Calu3 (cell line): ENCODE measurements around the gene ELMOD2. TPM values are rescaled to one million over a fixed set of nuclear protein-coding genes. Genes with fewer than 3 reads are reported as not detected.

Experiments used
- BruUV-seq: library from RNA; stranded (reverse); fragments of 400-500 nt; replicated peaks from 2 replicates; lab custom pipeline; 2021; lab: Mats Ljungman, UMichigan
- CTCF ChIA-PET: fragments of 300-600 bp; sonication (Branson Sonifier 250); formaldehyde crosslinking; loops from one replicate; lab custom pipeline; 2022; ENCODE audit warnings: antibody characterized with exemption; lab: Charles Lee
- DNase-seq: peaks from one replicate; pipeline ENCODE4 v3.0.0; 2022
- H3K27ac Mint-ChIP-seq: one replicate; pipeline ENCODE4 v1.8.0; 2022; ENCODE audit warnings: mixed read lengths; ENCODE audit not compliant: unreplicated experiment
- H3K27me3 Mint-ChIP-seq: one replicate; pipeline ENCODE4 v1.8.0; 2022; ENCODE audit warnings: mixed read lengths; ENCODE audit not compliant: unreplicated experiment
- H3K36me3 Mint-ChIP-seq: one replicate; pipeline ENCODE4 v1.8.0; 2022; ENCODE audit warnings: mild to moderate bottlenecking, moderate library complexity, mixed read lengths; ENCODE audit not compliant: insufficient read depth, unreplicated experiment
- H3K4me1 Mint-ChIP-seq: one replicate; pipeline ENCODE4 v1.8.0; 2022; ENCODE audit warnings: mild to moderate bottlenecking, low read depth, mixed read lengths; ENCODE audit not compliant: unreplicated experiment
- H3K4me3 Mint-ChIP-seq: one replicate; pipeline ENCODE4 v1.8.0; 2022; ENCODE audit warnings: mild to moderate bottlenecking, low read depth, moderate library complexity, mixed read lengths; ENCODE audit not compliant: unreplicated experiment
- H3K9me3 Mint-ChIP-seq: one replicate; pipeline ENCODE4 v1.8.0; 2022; ENCODE audit warnings: low read depth, mixed read lengths; ENCODE audit not compliant: unreplicated experiment
- CTCF ChIP-seq: fragments of 200-600 bp; IDR thresholded peaks from one replicate; pipeline ENCODE4 v1.8.0; 2022; ENCODE audit warnings: antibody characterized with exemption; ENCODE audit not compliant: unreplicated experiment
- intact Hi-C: fragments of 100-400 bp; cut with micrococcal nuclease; formaldehyde crosslinking; loops from one replicate; pipeline ENCODE4 v1.10.0; 2022; ENCODE audit not compliant: unreplicated experiment
- total RNA-seq: library from RNA; stranded (reverse); gene quantifications from 2 replicates; pipeline ENCODE4 v1.2.3, GENCODE V29; 2022

The ELMOD2 gene
- total RNA-seq, 1 experiment from 2014 or later, result 22.5 TPM

DNA sequence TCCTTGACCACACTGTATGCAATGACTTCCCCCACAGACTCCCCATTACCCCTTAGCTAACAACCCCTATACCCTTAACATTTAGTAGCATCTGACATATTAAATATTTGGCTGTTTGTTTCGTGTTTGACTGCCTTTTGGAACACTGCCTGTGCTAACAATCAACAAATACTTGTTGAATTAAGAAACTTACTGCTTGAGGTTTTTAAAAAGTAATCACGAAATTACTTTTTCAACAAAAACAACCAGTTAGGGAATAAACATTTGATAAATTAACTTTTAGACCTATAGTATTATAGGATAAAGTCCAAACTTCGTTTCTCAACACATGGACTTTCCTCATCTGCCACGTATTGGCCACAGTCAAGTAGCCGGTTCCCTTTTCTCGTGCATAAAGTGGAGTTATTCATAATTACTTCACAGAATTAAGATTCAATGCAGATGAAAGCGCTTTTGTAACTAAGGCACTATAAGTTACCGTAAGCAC, 555 bp upstream of the ELMOD2 start:
- Mint-ChIP-seq H3K27ac (no peak overlapping the region), H3K4me1 (peaks cover 7% of the 10 kb centered on the region), H3K36me3 (peaks cover 11% of the 10 kb centered on the region), H3K27me3 (no peaks in the 10 kb centered on the region), H3K9me3 (no peaks in the 10 kb centered on the region), H3K4me3 (peak overlapping the region; percentile 81)
- TF ChIP-seq CTCF, result no peak
- intact Hi-C loops, result loop anchor here (10.0 kb wide), 2 partner anchors 89 to 149 kb away; partner anchors contain the start of gene SCOC
- no TSS peak for BruUV-seq
- CTCF ChIA-PET, result no interaction called here
- no peak for DNase-seq

DNA sequence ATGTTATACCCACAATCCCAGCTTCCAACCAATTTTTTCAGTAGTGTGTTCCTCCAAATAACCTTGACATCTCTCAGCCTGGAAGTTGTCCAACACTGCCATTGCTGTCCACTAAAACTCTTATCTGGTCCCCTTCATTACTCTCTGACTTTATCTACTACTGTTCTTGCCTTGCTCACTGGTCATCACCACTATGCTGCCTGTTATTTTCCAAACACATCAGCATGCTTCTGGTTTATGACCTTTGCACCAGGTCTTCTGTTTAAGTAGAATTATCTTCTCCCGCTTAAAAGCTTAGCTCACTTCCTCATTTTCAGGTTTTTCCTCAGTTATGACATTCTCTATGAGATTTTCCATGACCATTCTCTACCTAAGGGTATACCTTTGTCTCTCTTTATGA, 5.5 kb downstream of the ELMOD2 start:
- H3K27ac Mint-ChIP-seq, result no peak overlapping the region
- no peaks in the 10 kb centered on the region for H3K27me3 Mint-ChIP-seq
- H3K36me3 Mint-ChIP-seq, result peaks cover 2% of the 10 kb centered on the region
- no peak for DNase-seq
- BruUV-seq, result no TSS peak
- H3K4me3 Mint-ChIP-seq, result no peak overlapping the region
- H3K4me1 Mint-ChIP-seq, result no peaks in the 10 kb centered on the region
- H3K9me3 Mint-ChIP-seq, result no peaks in the 10 kb centered on the region
- no peak for TF ChIP-seq CTCF
- CTCF ChIA-PET, result no interaction called here
- intact Hi-C loops, result loop anchor here (10.0 kb wide), 2 partner anchors 95 to 155 kb away; partner anchors contain the start of gene SCOC

GRCh38 chr4:140533951-140534480, 10.0 kb downstream of the ELMOD2 start:
- CTCF ChIA-PET, result no interaction called here
- BruUV-seq, result no TSS peak
- H3K4me1 Mint-ChIP-seq, result no peaks in the 10 kb centered on the region
- H3K9me3 Mint-ChIP-seq, result no peaks in the 10 kb centered on the region
- H3K27ac Mint-ChIP-seq, result no peak overlapping the region
- no peak for TF ChIP-seq CTCF
- no peak for DNase-seq
- H3K36me3 Mint-ChIP-seq, result no peaks in the 10 kb centered on the region
- H3K4me3 Mint-ChIP-seq, result no peak overlapping the region
- intact Hi-C loops, result no loop called here
- H3K27me3 Mint-ChIP-seq, result no peaks in the 10 kb centered on the region

DNA sequence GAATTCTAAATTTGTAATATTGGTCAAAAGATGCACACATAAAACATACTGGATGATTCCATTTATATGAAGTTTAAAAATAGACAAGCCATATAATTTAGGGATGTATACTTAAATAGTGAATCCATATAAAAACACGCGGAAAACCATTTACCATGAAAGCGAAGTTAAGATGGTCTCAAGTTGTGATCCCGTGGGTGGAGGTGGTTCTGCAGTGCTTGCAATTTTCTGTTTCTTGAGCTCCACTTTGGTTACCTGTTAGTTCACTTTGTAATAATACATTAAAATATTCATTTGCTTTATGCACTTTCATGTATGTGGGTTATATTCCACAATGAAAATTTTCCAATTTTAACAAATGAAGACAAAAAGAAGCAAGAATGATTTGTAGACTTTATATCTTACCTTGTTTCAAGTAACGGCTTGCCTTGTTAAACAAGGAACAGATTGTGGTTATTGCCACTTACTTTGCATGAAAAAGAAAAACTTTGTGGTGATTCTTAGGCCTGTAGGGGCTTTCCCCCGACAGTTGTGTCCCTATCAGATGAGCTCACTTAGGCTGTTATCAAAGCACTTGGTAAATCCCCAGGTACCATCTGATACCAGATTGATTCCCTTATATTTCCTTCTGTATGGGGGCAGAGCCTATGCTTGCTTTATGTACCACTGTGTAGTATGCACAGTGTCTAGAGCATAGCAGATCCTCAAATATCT, 32.6 kb downstream of the ELMOD2 start:
- Mint-ChIP-seq H3K9me3 (no peaks in the 10 kb centered on the region), H3K27ac (no peak overlapping the region), H3K27me3 (peaks cover 14% of the 10 kb centered on the region), H3K36me3 (no peaks in the 10 kb centered on the region), H3K4me3 (no peak overlapping the region), H3K4me1 (no peaks in the 10 kb centered on the region)
- intact Hi-C loops, result no loop called here
- no TSS peak for BruUV-seq
- TF ChIP-seq CTCF, result no peak
- no peak for DNase-seq
- CTCF ChIA-PET, result no interaction called here
